ENCODE results near the gene ENPP5.

The ENPP5 gene

DNA sequence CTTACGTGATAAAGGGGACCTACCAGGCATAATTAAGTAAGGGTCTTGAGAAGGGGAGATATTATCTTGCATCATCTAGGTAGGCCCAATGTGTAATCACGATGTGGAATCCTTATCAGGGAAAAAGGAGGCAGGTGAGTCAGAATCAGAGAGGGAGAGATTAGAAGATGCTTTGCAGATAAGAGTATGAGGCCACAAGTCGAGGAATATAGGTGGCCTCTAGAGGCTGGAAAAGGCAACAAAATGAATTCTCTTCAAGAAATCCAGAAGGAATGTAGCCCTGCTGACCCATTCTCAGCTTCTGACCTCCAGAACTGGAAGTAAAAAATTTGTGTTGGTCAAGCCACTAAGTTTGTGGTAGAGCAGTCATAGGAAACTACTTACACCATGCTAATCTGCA, 51.9 kb downstream of the ENPP5 start:
- DNase-seq (ENCODE audit: low read depth in 1 of 2, low spot score in 1 of 2) = no peak
- no peak for TF ChIP-seq JUND (IDR thresholded peaks at IDR 0.05; ENCODE audit: low read depth)
- in situ Hi-C loops (cut with HindIII; ENCODE audit: low pct_unique_long_range_greater_than_20kb, low sequenced_read_pairs) = no loop called here

DNA sequence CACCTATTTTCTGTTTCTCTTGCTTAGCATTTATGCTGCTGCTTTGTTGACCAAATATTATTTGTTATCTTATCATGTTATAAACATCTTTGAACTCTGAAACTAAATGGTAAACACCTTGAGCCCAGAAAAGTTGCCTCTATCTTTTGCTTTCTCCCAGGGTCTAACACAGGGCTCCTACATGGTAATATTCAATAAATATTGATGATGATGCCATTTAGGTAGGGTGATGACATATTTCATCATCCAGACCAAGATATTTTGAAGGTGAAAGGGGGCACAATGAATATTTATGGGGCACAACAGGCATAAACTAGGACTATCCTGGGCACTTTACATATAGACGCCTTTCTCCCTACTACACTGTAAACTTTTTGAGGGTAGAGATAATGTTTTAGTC, 52.6 kb downstream of the ENPP5 start:
- DNase-seq (ENCODE audit: low read depth in 1 of 2, low spot score in 1 of 2) = no peak
- no peak for TF ChIP-seq JUND (IDR thresholded peaks at IDR 0.05; ENCODE audit: low read depth)
- in situ Hi-C loops (cut with HindIII; ENCODE audit: low pct_unique_long_range_greater_than_20kb, low sequenced_read_pairs) = no loop called here

- TF ChIP-seq JUND (IDR thresholded peaks at IDR 0.05; ENCODE audit: low read depth) = no peak
- no peak for DNase-seq (ENCODE audit: low read depth in 1 of 2, low spot score in 1 of 2)
- in situ Hi-C loops (cut with HindIII; ENCODE audit: low pct_unique_long_range_greater_than_20kb, low sequenced_read_pairs) = no loop called here
Observed at GRCh38 chr6:46116289-46116688, 54.5 kb downstream of the ENPP5 start.

GRCh38 chr6:46115634-46116033, 55.1 kb downstream of the ENPP5 start:
- no peak for TF ChIP-seq JUND (IDR thresholded peaks at IDR 0.05; ENCODE audit: low read depth)
- in situ Hi-C loops (cut with HindIII; ENCODE audit: low pct_unique_long_range_greater_than_20kb, low sequenced_read_pairs) = no loop called here
- no peak for DNase-seq (ENCODE audit: low read depth in 1 of 2, low spot score in 1 of 2)

DNA sequence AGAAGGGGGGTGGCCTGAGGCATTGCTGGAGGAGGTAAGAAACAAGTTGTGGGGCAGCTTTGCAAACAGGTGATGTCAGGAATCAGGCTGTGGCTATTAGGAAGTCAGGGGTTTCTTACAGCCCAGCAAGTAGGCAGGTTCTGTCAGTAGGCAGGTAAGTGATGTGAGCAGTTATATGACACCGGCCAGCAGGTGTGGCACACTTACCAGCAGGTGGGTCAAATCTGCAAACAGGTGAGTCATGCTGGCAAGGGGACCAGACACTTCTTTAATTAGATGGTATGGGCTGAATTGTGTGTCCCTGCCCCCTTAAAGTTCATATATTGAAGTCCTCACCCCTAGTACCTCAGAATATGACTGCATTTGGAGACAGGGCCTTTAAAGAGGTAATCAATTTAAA, 57.4 kb downstream of the ENPP5 start:
- no peak for TF ChIP-seq JUND (IDR thresholded peaks at IDR 0.05; ENCODE audit: low read depth)
- in situ Hi-C loops (cut with HindIII; ENCODE audit: low pct_unique_long_range_greater_than_20kb, low sequenced_read_pairs) = no loop called here
- peak in 1 of 2 experiments; percentile 22 for DNase-seq (ENCODE audit: low read depth in 1 of 2, low spot score in 1 of 2)
